Measurements from ENCODE around the gene CSMD2. TPM values are rescaled to one million over a fixed set of nuclear protein-coding genes. Genes with fewer than 3 reads are reported as not detected.
A peak's percentile ranks its signal among the peaks of the same experiment; 100 is the strongest.

CSMD2 gene
- total and polyA plus RNA-seq, 2 experiments from 2014 or later = 5.3 to 16.6 TPM

DNA sequence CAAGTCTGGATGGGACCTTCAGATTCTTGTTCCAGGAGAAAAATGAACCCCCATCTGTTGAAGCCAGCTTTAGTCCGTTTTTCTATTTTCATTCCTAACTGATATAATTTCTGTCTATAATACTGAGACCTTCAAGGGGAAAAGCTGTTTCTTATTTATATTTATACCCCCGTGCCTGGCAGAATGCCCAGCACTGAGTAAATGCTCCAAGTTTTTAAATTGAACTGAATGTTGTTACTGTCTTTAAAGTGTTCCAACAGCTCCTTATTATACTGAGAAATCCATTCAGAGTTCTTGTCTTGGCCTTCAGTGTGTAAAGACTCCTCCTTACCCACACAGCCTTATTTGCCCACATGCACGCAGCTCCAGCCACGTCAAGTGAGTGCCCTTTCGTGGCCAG, 479.8 kb downstream of the CSMD2 start:
- no peaks in the 10 kb centered on the region for H3K79me2 ChIP-seq (replicated peaks; ENCODE audit: insufficient read depth)
- no peaks in the 10 kb centered on the region for H3K9me3 Mint-ChIP-seq
- H4K20me1 ChIP-seq (replicated peaks; ENCODE audit: insufficient read depth) = no peaks in the 10 kb centered on the region
- H3K27ac Mint-ChIP-seq = no peak overlapping the region
- no peak overlapping the region for H3K27ac ChIP-seq (ENCODE audit: low read depth)
- no peak overlapping the region for H2AFZ ChIP-seq
- no peak overlapping the region for H3K4me3 ChIP-seq
- TF ChIP-seq EZH2phosphoT487 (IDR thresholded peaks at IDR 0.05; ENCODE audit: unreplicated experiment) (no peak), ZNF331 (CRISPR knock-in tag; IDR thresholded peaks at IDR 0.05; ENCODE audit: low read depth) (no peak), NANOG (IDR thresholded peaks at IDR 0.05; ENCODE audit: borderline replicate concordance) (no peak), POLR2AphosphoS5 (IDR thresholded peaks at IDR 0.05; ENCODE audit: low read depth) (no peak)
- TF ChIP-seq, protein P1, sequence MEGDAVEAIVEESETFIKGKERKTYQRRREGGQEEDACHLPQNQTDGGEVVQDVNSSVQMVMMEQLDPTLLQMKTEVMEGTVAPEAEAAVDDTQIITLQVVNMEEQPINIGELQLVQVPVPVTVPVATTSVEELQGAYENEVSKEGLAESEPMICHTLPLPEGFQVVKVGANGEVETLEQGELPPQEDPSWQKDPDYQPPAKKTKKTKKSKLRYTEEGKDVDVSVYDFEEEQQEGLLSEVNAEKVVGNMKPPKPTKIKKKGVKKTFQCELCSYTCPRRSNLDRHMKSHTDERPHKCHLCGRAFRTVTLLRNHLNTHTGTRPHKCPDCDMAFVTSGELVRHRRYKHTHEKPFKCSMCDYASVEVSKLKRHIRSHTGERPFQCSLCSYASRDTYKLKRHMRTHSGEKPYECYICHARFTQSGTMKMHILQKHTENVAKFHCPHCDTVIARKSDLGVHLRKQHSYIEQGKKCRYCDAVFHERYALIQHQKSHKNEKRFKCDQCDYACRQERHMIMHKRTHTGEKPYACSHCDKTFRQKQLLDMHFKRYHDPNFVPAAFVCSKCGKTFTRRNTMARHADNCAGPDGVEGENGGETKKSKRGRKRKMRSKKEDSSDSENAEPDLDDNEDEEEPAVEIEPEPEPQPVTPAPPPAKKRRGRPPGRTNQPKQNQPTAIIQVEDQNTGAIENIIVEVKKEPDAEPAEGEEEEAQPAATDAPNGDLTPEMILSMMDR (conservative IDR thresholded peaks at IDR 0.05; ENCODE audit: low read depth in 2 of 2) = no peak
- TF ChIP-seq, protein P2, sequence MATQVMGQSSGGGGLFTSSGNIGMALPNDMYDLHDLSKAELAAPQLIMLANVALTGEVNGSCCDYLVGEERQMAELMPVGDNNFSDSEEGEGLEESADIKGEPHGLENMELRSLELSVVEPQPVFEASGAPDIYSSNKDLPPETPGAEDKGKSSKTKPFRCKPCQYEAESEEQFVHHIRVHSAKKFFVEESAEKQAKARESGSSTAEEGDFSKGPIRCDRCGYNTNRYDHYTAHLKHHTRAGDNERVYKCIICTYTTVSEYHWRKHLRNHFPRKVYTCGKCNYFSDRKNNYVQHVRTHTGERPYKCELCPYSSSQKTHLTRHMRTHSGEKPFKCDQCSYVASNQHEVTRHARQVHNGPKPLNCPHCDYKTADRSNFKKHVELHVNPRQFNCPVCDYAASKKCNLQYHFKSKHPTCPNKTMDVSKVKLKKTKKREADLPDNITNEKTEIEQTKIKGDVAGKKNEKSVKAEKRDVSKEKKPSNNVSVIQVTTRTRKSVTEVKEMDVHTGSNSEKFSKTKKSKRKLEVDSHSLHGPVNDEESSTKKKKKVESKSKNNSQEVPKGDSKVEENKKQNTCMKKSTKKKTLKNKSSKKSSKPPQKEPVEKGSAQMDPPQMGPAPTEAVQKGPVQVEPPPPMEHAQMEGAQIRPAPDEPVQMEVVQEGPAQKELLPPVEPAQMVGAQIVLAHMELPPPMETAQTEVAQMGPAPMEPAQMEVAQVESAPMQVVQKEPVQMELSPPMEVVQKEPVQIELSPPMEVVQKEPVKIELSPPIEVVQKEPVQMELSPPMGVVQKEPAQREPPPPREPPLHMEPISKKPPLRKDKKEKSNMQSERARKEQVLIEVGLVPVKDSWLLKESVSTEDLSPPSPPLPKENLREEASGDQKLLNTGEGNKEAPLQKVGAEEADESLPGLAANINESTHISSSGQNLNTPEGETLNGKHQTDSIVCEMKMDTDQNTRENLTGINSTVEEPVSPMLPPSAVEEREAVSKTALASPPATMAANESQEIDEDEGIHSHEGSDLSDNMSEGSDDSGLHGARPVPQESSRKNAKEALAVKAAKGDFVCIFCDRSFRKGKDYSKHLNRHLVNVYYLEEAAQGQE (IDR thresholded peaks at IDR 0.05; ENCODE audit: unreplicated experiment) = no peak
- H3K4me2 ChIP-seq = no peak overlapping the region
- no peak for DNase-seq (ENCODE audit: low spot score)
- no peak overlapping the region for H3K4me3 Mint-ChIP-seq
- peaks cover 18% of the 10 kb centered on the region for H3K36me3 Mint-ChIP-seq (ENCODE audit: low read depth)
- peaks cover 8% of the 10 kb centered on the region for H3K4me1 Mint-ChIP-seq
- no peaks in the 10 kb centered on the region for H3K9me2 ChIP-seq (ENCODE audit: insufficient read depth)
- H3F3A ChIP-seq (replicated peaks; ENCODE audit: low read depth) = no peaks in the 10 kb centered on the region
- no peak for ATAC-seq
- no peaks in the 10 kb centered on the region for H3K36me3 ChIP-seq (ENCODE audit: insufficient read depth)
- no peaks in the 10 kb centered on the region for H3K4me1 ChIP-seq (ENCODE audit: insufficient read depth)
- H3K27me3 Mint-ChIP-seq (ENCODE audit: insufficient read depth, low read depth, poor library complexity) = peaks cover 7% of the 10 kb centered on the region
- H3K27me3 ChIP-seq (ENCODE audit: insufficient read depth) = no peaks in the 10 kb centered on the region

DNA sequence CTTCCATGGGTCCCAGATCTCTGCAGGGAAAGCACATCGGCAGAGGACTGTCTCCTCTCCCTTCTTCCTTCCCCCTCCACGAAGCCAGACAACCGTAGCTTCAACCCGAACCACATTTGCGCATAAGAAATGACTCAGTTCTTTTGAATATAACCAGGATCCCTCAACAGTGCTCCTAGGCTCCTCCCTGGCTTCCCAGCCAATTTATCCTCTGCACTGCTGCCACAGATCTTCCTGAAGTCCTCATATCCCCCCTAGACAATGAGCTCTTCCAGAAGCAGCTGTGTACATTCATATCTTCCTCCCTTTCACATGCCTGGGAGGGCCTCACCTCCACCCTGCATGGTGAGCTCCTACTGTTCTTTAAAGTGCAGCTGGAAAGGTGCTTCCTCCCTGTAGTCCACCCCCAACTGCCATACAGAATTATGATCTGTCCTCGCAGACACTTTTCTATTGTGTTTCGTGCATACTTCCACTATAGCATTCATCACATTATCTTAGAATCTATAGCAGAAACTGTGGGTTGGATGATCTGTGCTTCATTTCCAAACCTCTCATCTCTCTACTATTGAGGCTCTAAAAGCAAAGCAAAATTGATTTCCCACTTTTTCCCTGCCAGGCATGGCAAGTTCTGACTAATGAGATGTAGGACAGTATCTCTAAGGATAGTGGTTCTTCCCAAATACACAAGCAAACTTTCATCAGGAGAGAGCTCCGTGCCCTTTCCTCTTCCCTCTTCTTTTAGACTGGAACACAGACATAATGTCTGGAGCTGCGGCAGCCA, 480.4 kb downstream of the CSMD2 start:
- Histone ChIP-seq H3F3A (replicated peaks; ENCODE audit: low read depth) (no peaks in the 10 kb centered on the region), H3K9me2 (ENCODE audit: insufficient read depth) (no peaks in the 10 kb centered on the region), H3K4me1 (ENCODE audit: insufficient read depth) (no peaks in the 10 kb centered on the region), H3K4me3 (no peak overlapping the region), H3K27ac (ENCODE audit: low read depth) (no peak overlapping the region), H3K79me2 (replicated peaks; ENCODE audit: insufficient read depth) (no peaks in the 10 kb centered on the region), H3K36me3 (ENCODE audit: insufficient read depth) (no peaks in the 10 kb centered on the region), H4K20me1 (replicated peaks; ENCODE audit: insufficient read depth) (no peaks in the 10 kb centered on the region), H2AFZ (no peak overlapping the region), H3K27me3 (ENCODE audit: insufficient read depth) (no peaks in the 10 kb centered on the region), H3K4me2 (no peak overlapping the region)
- ATAC-seq (no peak), DNase-seq (ENCODE audit: low spot score) (no peak)
- H3K27me3 Mint-ChIP-seq (ENCODE audit: insufficient read depth, low read depth, poor library complexity) = peaks cover 5% of the 10 kb centered on the region
- H3K9me3 Mint-ChIP-seq = no peaks in the 10 kb centered on the region
- peaks cover 8% of the 10 kb centered on the region for H3K4me1 Mint-ChIP-seq
- peak overlapping the region; percentile 36; the same call in 1 of the 2 replicates for H3K27ac Mint-ChIP-seq
- H3K36me3 Mint-ChIP-seq (ENCODE audit: low read depth) = peaks cover 20% of the 10 kb centered on the region
- H3K4me3 Mint-ChIP-seq = no peak overlapping the region
- TF ChIP-seq EZH2 (IDR thresholded peaks at IDR 0.05; ENCODE audit: low read depth, unreplicated experiment) (no peak), ZNF331 (CRISPR knock-in tag; IDR thresholded peaks at IDR 0.05; ENCODE audit: low read depth) (no peak), ZNF114 (CRISPR knock-in tag; IDR thresholded peaks at IDR 0.05) (no peak), CREB1 (CRISPR knock-in tag; IDR thresholded peaks at IDR 0.05; ENCODE audit: low read depth) (no peak), JUNB (IDR thresholded peaks at IDR 0.05; ENCODE audit: unreplicated experiment) (no peak), POLR2AphosphoS5 (IDR thresholded peaks at IDR 0.05; ENCODE audit: low read depth) (no peak)
- TF ChIP-seq, protein P2 (IDR thresholded peaks at IDR 0.05; ENCODE audit: unreplicated experiment) = no peak
- TF ChIP-seq, protein P3, sequence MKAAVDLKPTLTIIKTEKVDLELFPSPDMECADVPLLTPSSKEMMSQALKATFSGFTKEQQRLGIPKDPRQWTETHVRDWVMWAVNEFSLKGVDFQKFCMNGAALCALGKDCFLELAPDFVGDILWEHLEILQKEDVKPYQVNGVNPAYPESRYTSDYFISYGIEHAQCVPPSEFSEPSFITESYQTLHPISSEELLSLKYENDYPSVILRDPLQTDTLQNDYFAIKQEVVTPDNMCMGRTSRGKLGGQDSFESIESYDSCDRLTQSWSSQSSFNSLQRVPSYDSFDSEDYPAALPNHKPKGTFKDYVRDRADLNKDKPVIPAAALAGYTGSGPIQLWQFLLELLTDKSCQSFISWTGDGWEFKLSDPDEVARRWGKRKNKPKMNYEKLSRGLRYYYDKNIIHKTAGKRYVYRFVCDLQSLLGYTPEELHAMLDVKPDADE (IDR thresholded peaks at IDR 0.05) = no peak
